Activated T-cell treated with anti-CD3 and anti-CD28 coated beads, Interleukin-2, amount 50 U/mL, for 4 hours (primary cell): Measurements from ENCODE around the gene CNTN5. TPM values are rescaled to one million over a fixed set of nuclear protein-coding genes. Genes with fewer than 3 reads are reported as not detected.
"Not testable (repeated sequence)": the region's sequence is repeated elsewhere in the genome, so short reads cannot be mapped to it uniquely, and the experiment has no call there.

Experiments
- ATAC-seq, 2 donors: fragments of 200-7000 bp; cut with Tn5 transposase; one replicate each; pipeline ENCODE4 v1.10.0; 2021
- DNase-seq: peaks from one replicate; pipeline ENCODE4 v3.0.0-alpha.2; 2020
- H3K27me3 Mint-ChIP-seq: one replicate; pipeline ENCODE4 v1.8.0; 2021; ENCODE audit warnings: low read depth, mixed read lengths
- H3K36me3 Mint-ChIP-seq: one replicate; pipeline ENCODE4 v1.8.0; 2022; ENCODE audit warnings: mixed read lengths; ENCODE audit not compliant: insufficient read depth
- H3K4me1 Mint-ChIP-seq: one replicate; pipeline ENCODE4 v1.8.0; 2021; ENCODE audit warnings: low read depth, mixed read lengths
- H3K4me3 Mint-ChIP-seq: one replicate; pipeline ENCODE4 v1.8.0; 2021; ENCODE audit warnings: mild to moderate bottlenecking, moderate library complexity, mixed read lengths
- H3K9me3 Mint-ChIP-seq: one replicate; pipeline ENCODE4 v1.8.0; 2021; ENCODE audit warnings: mixed read lengths
- total RNA-seq, 3 donors: library from RNA; stranded (reverse); gene quantifications; one replicate each; pipeline ENCODE4 v1.2.1, GENCODE V29; 2021

CNTN5 gene
- total RNA-seq, 3 donors from 2014 or later: not detected

DNA sequence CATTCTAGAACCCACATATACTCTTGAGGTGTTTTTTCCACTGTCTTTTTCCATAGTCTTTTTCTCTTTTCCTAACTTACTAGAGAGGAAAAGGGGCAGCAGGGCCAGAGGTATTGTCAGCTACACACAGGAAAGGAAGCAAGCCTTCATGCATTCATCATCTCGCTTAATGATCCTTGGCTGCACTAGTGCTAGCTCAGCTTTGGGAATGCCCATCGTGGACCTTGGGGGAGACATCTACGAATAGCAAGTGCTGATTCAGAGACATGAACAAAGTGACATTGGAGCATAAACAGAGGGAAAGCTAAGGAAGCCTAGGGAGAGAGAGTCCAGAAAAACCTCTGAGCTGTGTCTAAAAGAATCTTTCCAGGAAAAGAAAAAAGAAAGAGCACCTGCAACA is 1200.1 kb downstream of the CNTN5 start:
- no peaks in the 10 kb centered on the region for H3K4me1 Mint-ChIP-seq
- ATAC-seq (no peak), DNase-seq (no peak)
- H3K4me3 Mint-ChIP-seq: no peak overlapping the region
- no peaks in the 10 kb centered on the region for H3K36me3 Mint-ChIP-seq
- peaks cover 3% of the 10 kb centered on the region for H3K9me3 Mint-ChIP-seq
- H3K27me3 Mint-ChIP-seq: no peaks in the 10 kb centered on the region

DNA sequence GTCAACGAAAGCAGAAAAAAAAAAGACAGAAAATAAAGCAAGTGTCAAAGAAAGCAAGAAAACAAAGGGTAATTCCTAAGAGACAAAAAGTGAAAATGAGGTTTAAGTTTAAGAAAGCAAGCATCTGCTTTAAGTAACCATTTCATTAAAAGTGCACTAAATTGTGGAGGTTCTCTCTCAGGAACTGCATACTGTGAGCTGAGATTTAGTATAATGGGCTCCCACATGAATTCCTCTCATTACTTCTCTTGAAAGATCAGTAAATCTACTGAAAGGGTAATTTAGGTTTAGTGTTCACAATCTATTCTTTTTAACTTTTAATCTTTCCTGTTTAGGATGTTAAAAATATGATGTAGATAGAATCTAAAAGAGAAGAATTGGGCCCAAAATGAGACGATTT is 1201.0 kb downstream of the CNTN5 start:
- no peak for ATAC-seq
- peaks cover 3% of the 10 kb centered on the region for H3K9me3 Mint-ChIP-seq
- H3K4me1 Mint-ChIP-seq: no peaks in the 10 kb centered on the region
- no peak overlapping the region for H3K4me3 Mint-ChIP-seq
- no peaks in the 10 kb centered on the region for H3K36me3 Mint-ChIP-seq
- no peak for DNase-seq
- H3K27me3 Mint-ChIP-seq: no peaks in the 10 kb centered on the region

DNA sequence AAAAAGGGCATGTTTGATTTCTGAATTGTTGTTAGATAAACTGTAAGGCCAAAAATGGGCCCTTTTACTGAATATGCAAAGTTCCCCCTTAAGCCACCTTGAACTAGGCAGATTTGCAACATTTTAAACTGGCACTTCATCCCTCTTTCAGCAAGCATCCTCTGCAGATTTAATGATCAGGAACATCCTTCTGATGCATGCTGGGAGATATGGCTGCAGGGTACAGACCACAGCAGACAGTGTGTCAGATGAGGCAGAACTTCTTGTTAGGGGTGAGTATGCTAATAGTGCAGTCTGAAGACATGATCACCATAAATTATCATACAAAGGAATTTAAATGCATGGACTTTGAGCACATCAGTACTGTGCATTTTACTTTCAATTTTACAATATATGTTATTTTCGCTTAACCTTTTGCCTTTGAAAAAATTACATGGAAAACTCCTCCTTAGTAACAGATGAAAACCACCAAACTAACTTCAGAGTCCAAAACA is 1203.8 kb downstream of the CNTN5 start:
- no peak overlapping the region for H3K4me3 Mint-ChIP-seq
- no peaks in the 10 kb centered on the region for H3K27me3 Mint-ChIP-seq
- peaks cover 5% of the 10 kb centered on the region for H3K9me3 Mint-ChIP-seq
- no peak for DNase-seq
- no peaks in the 10 kb centered on the region for H3K4me1 Mint-ChIP-seq
- no peak for ATAC-seq
- H3K36me3 Mint-ChIP-seq: no peaks in the 10 kb centered on the region

DNA sequence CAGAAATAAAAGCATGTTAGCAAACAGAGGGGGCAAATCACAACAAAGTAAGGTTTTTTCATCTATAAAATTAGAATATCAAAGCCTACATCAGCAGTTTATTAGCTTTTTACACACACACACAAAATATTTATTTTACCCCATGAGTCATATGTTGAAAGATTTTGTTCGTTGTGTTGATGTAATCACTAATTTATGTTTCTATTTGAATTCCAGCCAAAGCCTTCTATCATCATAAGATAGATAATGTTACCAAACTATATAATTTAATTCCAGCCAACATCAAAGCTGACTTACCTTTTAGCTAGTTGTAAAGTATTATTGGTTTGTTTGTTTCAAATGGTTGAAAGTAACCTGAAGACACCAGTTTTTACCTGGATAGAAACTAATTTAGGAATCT is 1208.3 kb downstream of the CNTN5 start:
- Mint-ChIP-seq H3K27me3 (no peaks in the 10 kb centered on the region), H3K9me3 (peaks cover 17% of the 10 kb centered on the region), H3K36me3 (no peaks in the 10 kb centered on the region), H3K4me3 (no peak overlapping the region), H3K4me1 (no peaks in the 10 kb centered on the region)
- DNase-seq: no peak
- no peak for ATAC-seq

DNA sequence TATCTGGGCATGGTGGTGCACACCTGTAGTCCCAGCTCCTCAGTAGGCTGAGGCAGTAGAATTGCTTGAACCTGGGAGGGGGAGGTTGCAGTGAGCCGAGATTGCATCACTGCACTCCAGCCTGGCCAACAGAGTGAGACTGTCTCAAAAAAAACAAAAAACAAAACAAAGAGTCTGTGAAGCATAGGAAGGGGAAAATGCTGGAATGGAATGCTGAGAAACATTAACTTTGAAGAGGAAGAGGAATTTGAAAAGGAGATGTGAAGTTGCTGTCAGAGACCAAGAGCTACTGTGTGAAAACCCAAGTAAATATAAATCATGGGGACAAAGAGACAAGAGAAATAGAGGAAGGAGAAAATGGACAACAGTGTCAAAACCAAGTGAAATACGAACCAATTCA is 1211.3 kb downstream of the CNTN5 start:
- no peak for DNase-seq
- Mint-ChIP-seq H3K36me3 (no peaks in the 10 kb centered on the region), H3K4me3 (no peak overlapping the region)

DNA sequence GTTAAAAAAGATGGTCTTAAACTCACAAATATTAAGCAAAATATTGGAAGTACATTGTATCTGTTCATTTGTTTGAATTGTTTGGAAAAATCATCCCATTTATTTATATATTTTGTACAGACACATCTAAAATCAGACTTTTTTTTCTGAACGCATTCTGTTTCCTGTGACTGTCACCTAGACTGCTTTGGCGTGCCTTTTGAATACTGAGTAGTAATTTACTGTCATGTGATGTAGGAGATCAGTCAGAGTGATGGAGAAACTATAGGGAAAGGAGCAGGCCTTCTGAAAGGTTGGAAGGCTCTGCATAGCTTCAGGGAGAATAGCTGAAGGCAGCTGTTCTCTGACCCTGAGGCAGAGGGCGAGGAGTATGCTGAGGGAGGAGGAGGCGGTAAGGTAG is 1214.3 kb downstream of the CNTN5 start:
- Mint-ChIP-seq H3K9me3 (peaks cover 28% of the 10 kb centered on the region), H3K4me1 (no peaks in the 10 kb centered on the region), H3K4me3 (no peak overlapping the region), H3K36me3 (no peaks in the 10 kb centered on the region), H3K27me3 (no peaks in the 10 kb centered on the region)
- ATAC-seq (no peak), DNase-seq (no peak)

More for the DNA sequence above, 1211.3 kb downstream of the CNTN5 start:
- Mint-ChIP-seq H3K27me3 (no peaks in the 10 kb centered on the region), H3K9me3 (peaks cover 29% of the 10 kb centered on the region), H3K4me1 (no peaks in the 10 kb centered on the region)
- no peak for ATAC-seq

DNA sequence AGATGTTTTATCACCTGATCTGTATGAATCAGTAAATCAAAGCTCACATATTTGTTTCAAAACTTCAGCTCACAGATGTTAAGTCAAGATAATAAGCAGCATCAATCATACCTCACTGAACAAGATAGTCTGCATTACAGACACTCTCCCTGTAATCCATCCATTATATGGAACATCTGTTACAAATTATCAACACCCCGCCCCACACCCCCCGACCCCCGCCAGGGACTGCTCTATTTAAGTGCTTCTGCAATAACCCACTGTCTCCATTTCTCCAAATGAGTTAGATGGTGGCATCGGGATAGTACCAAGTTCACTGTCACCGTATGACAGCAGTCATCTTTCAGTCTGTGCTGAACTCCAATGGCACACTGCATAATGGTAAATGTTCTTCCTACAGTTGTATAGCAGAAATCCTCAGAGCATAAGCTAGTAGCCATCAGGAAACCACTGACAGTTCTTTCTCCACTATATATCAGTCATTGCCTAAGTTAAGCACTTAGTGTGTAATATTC is 1219.3 kb downstream of the CNTN5 start:
- ATAC-seq: no peak
- H3K9me3 Mint-ChIP-seq: peaks cover 20% of the 10 kb centered on the region

DNA sequence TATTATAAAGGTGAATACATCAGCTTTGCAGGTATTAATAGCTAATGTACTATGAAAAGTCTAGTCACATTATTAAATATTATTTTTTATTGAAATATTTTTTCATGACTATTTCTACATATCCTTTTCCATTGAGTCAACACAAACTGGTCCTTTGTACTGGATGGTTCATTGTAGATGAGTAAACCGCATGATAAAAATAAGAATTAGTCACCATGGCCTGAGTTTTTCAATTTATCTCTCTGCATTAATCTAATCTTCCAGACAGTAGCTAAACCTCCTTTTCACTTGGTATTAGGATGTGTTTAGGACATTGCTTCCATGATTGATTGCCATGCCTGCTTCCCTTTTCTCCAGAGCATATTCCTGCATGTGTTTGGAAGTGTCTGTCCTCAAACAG is 1227.0 kb downstream of the CNTN5 start:
- ATAC-seq (no peak), DNase-seq (no peak)
- Mint-ChIP-seq H3K4me1 (no peaks in the 10 kb centered on the region), H3K9me3 (peaks cover 14% of the 10 kb centered on the region), H3K27me3 (no peaks in the 10 kb centered on the region), H3K36me3 (no peaks in the 10 kb centered on the region), H3K4me3 (no peak overlapping the region)

More for the DNA sequence above, 1219.3 kb downstream of the CNTN5 start:
- Mint-ChIP-seq H3K36me3 (no peaks in the 10 kb centered on the region), H3K4me1 (no peaks in the 10 kb centered on the region), H3K27me3 (no peaks in the 10 kb centered on the region), H3K4me3 (no peak overlapping the region)
- DNase-seq: no peak

DNA sequence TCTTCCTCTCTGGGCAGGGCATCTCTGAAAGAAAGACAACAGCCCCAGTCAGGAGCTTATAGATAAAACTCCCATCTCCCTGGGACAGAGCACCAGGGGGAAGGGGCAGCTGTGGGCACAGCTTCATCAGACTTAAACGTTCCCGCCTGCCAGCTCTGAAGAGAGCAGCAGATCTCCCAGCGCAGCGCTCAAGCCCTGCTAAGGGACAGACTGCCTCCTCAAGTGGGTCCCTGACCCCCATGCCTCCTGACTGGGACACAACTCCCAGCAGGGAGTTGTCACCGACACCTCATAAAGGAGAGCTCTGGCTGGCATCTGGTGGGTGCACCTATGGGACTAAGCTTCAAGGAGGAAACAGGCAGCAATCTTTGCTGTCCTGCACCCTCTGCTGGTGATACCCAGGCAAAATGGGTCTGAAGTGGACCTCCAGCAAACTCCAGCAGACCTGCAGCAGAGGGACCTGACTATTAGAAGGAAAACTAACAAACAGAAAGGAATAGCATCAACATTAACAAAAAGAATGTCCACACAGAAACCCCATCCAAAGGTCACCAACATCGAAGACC is 1236.6 kb downstream of the CNTN5 start:
- ATAC-seq, H3K4me1 Mint-ChIP-seq, H3K36me3 Mint-ChIP-seq, H3K27me3 Mint-ChIP-seq, DNase-seq, H3K4me3 Mint-ChIP-seq: not testable (repeated sequence)
- peaks cover 29% of the 10 kb centered on the region for H3K9me3 Mint-ChIP-seq

DNA sequence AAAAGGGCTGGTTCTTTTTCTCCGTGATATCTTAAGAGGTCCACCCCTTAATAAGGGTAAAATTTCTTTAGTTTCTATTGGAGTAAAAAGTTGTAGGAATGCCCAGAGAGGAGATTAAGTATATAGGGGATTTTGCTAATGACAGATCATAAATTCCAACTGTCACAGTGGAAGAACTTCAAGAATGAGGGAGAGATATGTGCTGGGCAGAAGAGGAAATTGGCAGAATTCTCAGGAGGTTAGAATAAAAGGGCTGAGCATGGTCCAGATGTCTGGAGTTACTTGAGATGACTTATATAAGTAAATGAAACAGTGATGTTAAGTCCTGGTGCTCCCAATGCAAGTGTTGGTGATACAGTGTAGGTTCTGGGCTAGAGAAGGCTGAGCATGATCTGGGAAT is 1248.8 kb downstream of the CNTN5 start:
- Mint-ChIP-seq H3K4me3 (no peak overlapping the region), H3K4me1 (no peaks in the 10 kb centered on the region), H3K27me3 (no peaks in the 10 kb centered on the region), H3K36me3 (no peaks in the 10 kb centered on the region), H3K9me3 (peaks cover 28% of the 10 kb centered on the region)
- DNase-seq (no peak), ATAC-seq (no peak)

DNA sequence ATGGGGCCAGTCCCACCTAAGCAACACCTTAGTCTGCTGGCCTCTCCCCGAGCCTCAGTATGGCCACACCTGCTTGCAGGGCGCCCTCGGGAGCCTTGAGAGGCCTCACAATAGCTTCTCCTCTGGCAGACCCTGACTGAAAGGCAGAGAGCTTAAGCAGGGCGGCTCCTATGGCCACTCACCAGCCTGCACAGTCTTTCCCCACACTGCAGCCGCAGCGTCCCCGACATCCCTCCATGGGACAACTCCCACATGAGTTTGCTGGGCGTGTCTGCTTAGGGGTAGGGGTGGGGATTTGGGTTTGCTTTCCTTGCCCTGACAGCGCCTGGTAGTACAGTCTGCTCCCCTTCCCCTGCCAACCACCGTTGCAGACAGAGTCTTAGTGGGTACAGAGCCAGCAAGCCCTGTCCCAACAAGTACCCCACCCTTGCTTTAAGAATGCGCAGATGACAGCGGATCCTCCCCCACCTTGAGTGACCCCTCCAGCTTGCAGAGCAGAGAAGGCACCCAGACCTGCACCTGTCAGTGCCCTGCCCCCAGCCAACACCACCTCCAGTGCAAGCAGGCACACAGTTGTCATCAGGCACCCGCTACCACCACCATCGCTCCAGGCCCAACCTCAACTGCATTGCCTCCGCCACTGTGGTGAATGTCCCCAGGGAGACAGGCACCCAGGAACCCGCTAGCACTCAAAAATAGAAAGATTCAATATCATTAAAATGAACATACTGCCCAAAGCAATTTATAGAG is 1252.5 kb downstream of the CNTN5 start:
- no peak for ATAC-seq
- DNase-seq: no peak
- Mint-ChIP-seq H3K9me3 (peaks cover 18% of the 10 kb centered on the region), H3K27me3 (no peaks in the 10 kb centered on the region), H3K36me3 (no peaks in the 10 kb centered on the region), H3K4me3 (no peak overlapping the region), H3K4me1 (no peaks in the 10 kb centered on the region)

DNA sequence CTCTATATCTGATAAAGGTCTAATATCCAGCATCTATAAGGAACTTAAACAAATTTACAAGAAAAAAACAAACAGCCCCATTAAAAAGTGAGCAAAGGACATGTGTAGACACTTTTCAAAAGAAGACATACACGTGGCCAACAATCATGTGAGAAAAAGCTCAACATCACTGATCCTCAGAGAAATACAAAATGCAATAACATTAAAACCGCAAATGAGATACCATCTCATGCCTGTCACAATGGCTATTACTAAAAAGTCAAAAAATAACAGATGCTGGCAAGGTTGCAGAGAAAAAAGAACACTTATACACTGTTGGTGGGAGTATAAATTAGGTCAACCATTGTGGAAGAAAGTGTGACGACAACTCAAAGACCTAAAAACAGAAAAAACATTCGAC is 1253.7 kb downstream of the CNTN5 start:
- peaks cover 10% of the 10 kb centered on the region for H3K9me3 Mint-ChIP-seq
- not testable (repeated sequence) for H3K36me3 Mint-ChIP-seq, DNase-seq, H3K4me1 Mint-ChIP-seq, H3K4me3 Mint-ChIP-seq, H3K27me3 Mint-ChIP-seq, ATAC-seq

DNA sequence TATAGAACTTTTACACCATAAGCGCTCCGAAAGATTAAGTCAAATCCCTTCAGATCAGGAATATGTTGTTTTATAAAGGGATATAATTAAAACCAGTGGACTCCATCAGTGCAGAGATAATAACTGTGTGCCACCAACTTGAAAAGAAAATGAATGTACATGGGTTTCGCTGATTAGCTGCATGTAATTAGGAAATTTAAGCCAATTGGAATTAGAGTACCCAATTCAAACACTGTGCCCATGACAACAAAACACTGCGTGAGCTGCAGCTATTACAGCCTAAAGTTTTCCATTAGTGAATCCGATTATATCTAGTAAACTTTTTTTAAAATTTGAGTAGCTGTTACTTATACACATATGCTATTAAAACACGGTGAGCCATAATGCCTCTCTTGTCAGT is 1274.0 kb downstream of the CNTN5 start:
- Mint-ChIP-seq H3K4me3 (no peak overlapping the region), H3K36me3 (no peaks in the 10 kb centered on the region), H3K9me3 (peaks cover 9% of the 10 kb centered on the region), H3K27me3 (no peaks in the 10 kb centered on the region), H3K4me1 (no peaks in the 10 kb centered on the region)
- ATAC-seq (no peak), DNase-seq (no peak)

DNA sequence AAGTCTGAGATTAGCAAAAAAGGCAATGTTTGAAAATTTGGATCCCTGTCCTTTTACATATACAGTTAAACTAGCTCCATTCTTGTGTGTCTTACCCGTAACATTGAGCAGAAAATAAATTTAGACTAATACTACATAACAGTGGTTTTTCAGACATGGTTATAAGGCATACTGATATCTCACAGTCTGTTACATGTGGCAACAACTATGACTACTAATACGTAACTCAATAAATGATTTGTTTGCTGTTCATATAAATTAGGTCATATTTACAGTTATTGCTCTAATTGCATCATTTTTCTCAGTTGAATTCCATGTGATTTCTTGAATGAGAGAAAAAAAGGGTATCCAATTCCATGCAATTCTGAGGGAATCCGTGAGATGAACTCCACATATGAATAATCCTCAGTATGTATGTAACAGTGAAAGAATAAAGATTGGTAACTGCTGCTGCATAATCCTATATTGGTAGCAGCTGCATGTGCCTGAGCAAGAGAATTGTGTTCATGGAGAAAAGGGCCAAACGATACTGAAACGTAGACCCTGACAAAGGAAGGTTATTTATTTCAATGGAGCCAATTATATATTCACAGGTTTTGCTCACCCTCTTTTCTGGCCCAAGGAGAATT is 1275.4 kb downstream of the CNTN5 start:
- H3K9me3 Mint-ChIP-seq: peaks cover 9% of the 10 kb centered on the region
- no peaks in the 10 kb centered on the region for H3K36me3 Mint-ChIP-seq

DNA sequence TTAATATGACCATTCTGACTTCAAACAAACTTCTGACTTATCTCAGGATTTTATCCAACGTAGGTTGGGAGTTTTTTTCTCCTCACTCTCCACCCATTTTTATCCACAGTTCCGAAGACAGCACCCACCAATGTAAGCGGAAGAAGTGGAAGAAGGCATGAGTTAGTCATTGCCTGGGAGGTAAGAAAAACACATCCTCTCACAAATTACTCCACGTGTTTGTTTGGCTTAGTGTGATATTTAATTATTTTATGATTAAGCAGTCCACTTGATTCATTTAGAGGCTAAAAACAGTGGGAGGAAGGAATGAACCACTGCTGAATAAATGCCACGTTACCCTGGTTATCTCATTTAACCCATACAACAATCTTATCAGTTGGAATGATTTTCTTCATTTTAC is 1276.8 kb downstream of the CNTN5 start:
- peaks cover under 1% of the 10 kb centered on the region for H3K9me3 Mint-ChIP-seq
- H3K4me3 Mint-ChIP-seq: no peak overlapping the region
- no peaks in the 10 kb centered on the region for H3K4me1 Mint-ChIP-seq
- DNase-seq (no peak), ATAC-seq (no peak)
- H3K36me3 Mint-ChIP-seq: no peaks in the 10 kb centered on the region
- H3K27me3 Mint-ChIP-seq: no peaks in the 10 kb centered on the region

More for the DNA sequence above, 1275.4 kb downstream of the CNTN5 start:
- no peak overlapping the region for H3K4me3 Mint-ChIP-seq
- H3K4me1 Mint-ChIP-seq: no peaks in the 10 kb centered on the region
- no peaks in the 10 kb centered on the region for H3K27me3 Mint-ChIP-seq
- ATAC-seq (no peak), DNase-seq (no peak)
